Neural progenitor cell (in vitro differentiated cells): ENCODE results near the gene PPAT. TPM values are rescaled to one million over a fixed set of nuclear protein-coding genes. Genes with fewer than 3 reads are reported as not detected.

Source experiments
- DNase-seq: peaks from one replicate; pipeline ENCODE4 v3.0.0-alpha.2; 2016; ENCODE audit warnings: low spot score
- H2AFZ ChIP-seq: fragments of 200-600 bp; sonication (generic); replicated peaks from 2 replicates; pipeline ENCODE4 v1.6.1; 2016; ENCODE audit warnings: antibody characterized with exemption
- H3F3A ChIP-seq: fragments of 200-600 bp; sonication (generic); 2 replicates; pipeline ENCODE4 v1.6.1; 2016; ENCODE audit warnings: antibody characterized with exemption, low read depth
- H3K27ac ChIP-seq: fragments of 200-600 bp; sonication (generic); 2 replicates; pipeline ENCODE4 v1.5.1; 2016; ENCODE audit warnings: mild to moderate bottlenecking
- H3K27me3 ChIP-seq: fragments of 200-600 bp; sonication (generic); 2 replicates; pipeline ENCODE4 v1.6.1; 2016; ENCODE audit warnings: mild to moderate bottlenecking, moderate library complexity
- H3K36me3 ChIP-seq: fragments of 200-600 bp; sonication (generic); 2 replicates; pipeline ENCODE4 v1.5.1; 2016
- H3K4me1 ChIP-seq: fragments of 200-600 bp; sonication (generic); 2 replicates; pipeline ENCODE4 v1.6.1; 2016; ENCODE audit warnings: mixed run types
- H3K4me2 ChIP-seq: fragments of 200-600 bp; sonication (generic); 2 replicates; pipeline ENCODE4 v1.6.1; 2016
- H3K4me3 ChIP-seq: fragments of 200-600 bp; sonication (generic); 2 replicates; pipeline ENCODE4 v1.5.1; 2016
- H3K79me2 ChIP-seq: fragments of 200-600 bp; sonication (generic); 2 replicates; pipeline ENCODE4 v1.6.1; 2016; ENCODE audit warnings: low read depth
- H3K9ac ChIP-seq: fragments of 200-600 bp; sonication (generic); 2 replicates; pipeline ENCODE4 v1.6.1; 2016
- H3K9me3 ChIP-seq: fragments of 200-600 bp; sonication (generic); 2 replicates; pipeline ENCODE4 v1.5.1; 2016; ENCODE audit warnings: low read depth
- H4K20me1 ChIP-seq: fragments of 200-600 bp; sonication (generic); 2 replicates; pipeline ENCODE4 v1.6.1; 2016; ENCODE audit warnings: low read depth
- H3K27ac Mint-ChIP-seq: 3 replicates; pipeline ENCODE4 v1.8.0; 2021; ENCODE audit warnings: mixed read lengths
- H3K27me3 Mint-ChIP-seq: 2 replicates; pipeline ENCODE4 v1.8.0; 2022; ENCODE audit warnings: low read depth, mild to moderate bottlenecking, inconsistent platforms, moderate library complexity, mixed read lengths; ENCODE audit not compliant: insufficient read depth
- H3K36me3 Mint-ChIP-seq: 3 replicates; pipeline ENCODE4 v1.8.0; 2021; ENCODE audit warnings: mixed read lengths
- H3K4me1 Mint-ChIP-seq: 3 replicates; pipeline ENCODE4 v1.8.0; 2021; ENCODE audit warnings: mixed read lengths
- H3K4me3 Mint-ChIP-seq: 3 replicates; pipeline ENCODE4 v1.8.0; 2021; ENCODE audit warnings: mild to moderate bottlenecking, moderate library complexity, mixed read lengths
- H3K9me3 Mint-ChIP-seq: 3 replicates; pipeline ENCODE4 v1.8.0; 2020; ENCODE audit warnings: mixed read lengths
- CTCF ChIP-seq: fragments of 200-600 bp; sonication (generic); IDR thresholded peaks from 2 replicates; pipeline ENCODE4 v1.5.1; 2017; ENCODE audit warnings: antibody characterized with exemption, mild to moderate bottlenecking
- EZH2 ChIP-seq: fragments of 200-600 bp; sonication (generic); IDR thresholded peaks from 2 replicates; pipeline ENCODE4 v1.6.1; 2017; ENCODE audit warnings: antibody characterized with exemption, mild to moderate bottlenecking, moderate library complexity
- EZH2phosphoT487 ChIP-seq: fragments of 200-600 bp; sonication (generic); IDR thresholded peaks from 2 replicates; pipeline ENCODE4 v1.6.1; 2017; ENCODE audit warnings: antibody characterized with exemption
- total RNA-seq: library from RNA; depleted of rRNA; stranded (reverse); fragments of >200 nt; gene quantifications from 2 replicates; pipeline ENCODE4 v1.2.3, GENCODE V29; 2015; ENCODE audit warnings: low replicate concordance

The PPAT gene
- total RNA-seq, 1 donor from 2014 or later = 108 TPM

DNA sequence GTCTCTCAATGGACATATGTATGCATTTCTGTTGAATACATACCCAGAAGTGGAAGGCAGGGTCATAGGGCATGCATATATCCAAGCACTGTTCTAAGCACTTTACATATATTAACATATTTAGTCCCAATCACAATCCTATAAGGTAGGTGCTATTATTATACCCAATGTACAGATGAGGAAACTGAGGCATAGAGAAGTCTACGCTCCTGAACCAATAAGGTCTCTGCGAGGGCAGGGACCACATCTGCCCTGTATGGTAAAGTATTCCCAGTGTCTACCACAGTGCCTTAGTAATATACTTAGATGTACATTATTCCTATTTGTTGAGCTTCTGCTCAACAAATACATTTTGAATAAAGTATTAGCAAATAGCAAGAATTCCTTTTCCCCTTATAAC is 5.2 kb downstream of the PPAT start:
- no peaks in the 10 kb centered on the region for H3K27me3 ChIP-seq
- H3K4me1 Mint-ChIP-seq = peaks cover 10% of the 10 kb centered on the region

DNA sequence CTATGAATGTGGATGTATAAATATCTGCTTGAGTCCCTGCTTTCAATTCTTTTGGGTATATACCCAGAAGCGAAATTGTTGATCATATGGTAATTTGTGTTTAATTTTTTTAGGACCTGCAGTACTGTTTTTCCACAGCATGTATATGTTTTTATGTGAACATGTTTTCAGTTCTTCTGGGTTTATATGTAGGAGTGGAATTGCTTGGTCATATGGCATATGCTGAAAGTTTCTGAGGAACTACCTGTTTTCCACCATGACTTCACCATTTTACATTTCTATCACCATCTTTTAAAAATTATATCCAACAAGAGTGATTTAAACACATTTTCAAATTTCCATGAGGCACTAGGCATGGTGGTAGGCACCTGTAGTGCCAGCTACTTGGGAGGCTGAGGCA is 8.2 kb downstream of the PPAT start:
- no peak overlapping the region for H3K4me3 ChIP-seq
- H3K9me3 Mint-ChIP-seq = peaks cover 5% of the 10 kb centered on the region
- H3K4me1 Mint-ChIP-seq = peaks cover 2% of the 10 kb centered on the region
- peaks cover 100% of the 10 kb centered on the region for H3K79me2 ChIP-seq
- H4K20me1 ChIP-seq = peaks cover 24% of the 10 kb centered on the region
- H3K4me1 ChIP-seq = peaks cover 10% of the 10 kb centered on the region
- TF ChIP-seq EZH2 (no peak), CTCF (no peak), EZH2phosphoT487 (no peak)
- no peaks in the 10 kb centered on the region for H3K27me3 ChIP-seq
- peaks cover 7% of the 10 kb centered on the region for H3F3A ChIP-seq
- peaks cover 4% of the 10 kb centered on the region for H3K9me3 ChIP-seq
- no peak overlapping the region for H3K9ac ChIP-seq
- H3K27me3 Mint-ChIP-seq = no peaks in the 10 kb centered on the region
- H3K4me3 Mint-ChIP-seq = no peak overlapping the region
- no peak overlapping the region for H3K27ac Mint-ChIP-seq
- peaks cover 12% of the 10 kb centered on the region for H3K36me3 ChIP-seq
- peaks cover 21% of the 10 kb centered on the region for H3K36me3 Mint-ChIP-seq
- DNase-seq = no peak
- H2AFZ ChIP-seq = no peak overlapping the region
- H3K4me2 ChIP-seq = no peak overlapping the region
- no peak overlapping the region for H3K27ac ChIP-seq

More for the DNA sequence above, 5.2 kb downstream of the PPAT start:
- H3K27me3 Mint-ChIP-seq = peaks cover 2% of the 10 kb centered on the region
- Histone ChIP-seq H3K79me2 (peaks cover 100% of the 10 kb centered on the region), H3K4me3 (no peak overlapping the region), H3K4me2 (no peak overlapping the region), H3K4me1 (peaks cover 16% of the 10 kb centered on the region), H3K9me3 (peaks cover 4% of the 10 kb centered on the region), H4K20me1 (peaks cover 22% of the 10 kb centered on the region), H3K9ac (no peak overlapping the region), H2AFZ (no peak overlapping the region), H3K36me3 (peaks cover 12% of the 10 kb centered on the region), H3K27ac (no peak overlapping the region), H3F3A (peaks cover 17% of the 10 kb centered on the region)
- H3K9me3 Mint-ChIP-seq = peaks cover 5% of the 10 kb centered on the region
- DNase-seq = no peak
- no peak overlapping the region for H3K4me3 Mint-ChIP-seq
- no peak for TF ChIP-seq CTCF
- TF ChIP-seq EZH2phosphoT487 = no peak
- TF ChIP-seq EZH2 = no peak
- no peak overlapping the region for H3K27ac Mint-ChIP-seq
- peaks cover 21% of the 10 kb centered on the region for H3K36me3 Mint-ChIP-seq

GRCh38 chr4:56426273-56426672 is 9.1 kb downstream of the PPAT start:
- H3K9me3 ChIP-seq = peaks cover 4% of the 10 kb centered on the region
- Mint-ChIP-seq H3K4me3 (no peak overlapping the region), H3K36me3 (peaks cover 21% of the 10 kb centered on the region), H3K9me3 (peaks cover 5% of the 10 kb centered on the region), H3K27me3 (no peaks in the 10 kb centered on the region), H3K27ac (no peak overlapping the region), H3K4me1 (peaks cover 2% of the 10 kb centered on the region)
- peaks cover 10% of the 10 kb centered on the region for H3K4me1 ChIP-seq
- no peak overlapping the region for H3K4me2 ChIP-seq
- peaks cover 24% of the 10 kb centered on the region for H4K20me1 ChIP-seq
- TF ChIP-seq CTCF (no peak), EZH2phosphoT487 (no peak), EZH2 (no peak)
- peaks cover 7% of the 10 kb centered on the region for H3F3A ChIP-seq
- H3K4me3 ChIP-seq = no peak overlapping the region
- DNase-seq = no peak
- H3K9ac ChIP-seq = no peak overlapping the region
- no peak overlapping the region for H2AFZ ChIP-seq
- H3K27me3 ChIP-seq = no peaks in the 10 kb centered on the region
- H3K36me3 ChIP-seq = peaks cover 12% of the 10 kb centered on the region
- H3K79me2 ChIP-seq = peaks cover 100% of the 10 kb centered on the region
- H3K27ac ChIP-seq = no peak overlapping the region
